Stimulated activated CD4-positive, alpha-beta T cell treated with anti-CD3 and anti-CD28 coated beads, Interleukin-15, amount 100 ng/mL, for 48 hours (primary cell): Measurements from ENCODE around the gene SPANXB1.
"Not testable (repeated sequence)": the region's sequence is repeated elsewhere in the genome, so short reads cannot be mapped to it uniquely, and the experiment has no call there.

ENCODE experiments used
- DNase-seq, 2 donors: peaks; one replicate each; pipeline ENCODE4 v3.0.0-alpha.2; 2020; ENCODE audit warnings: low read depth in 2 of 2

SPANXB1 gene, protein sequence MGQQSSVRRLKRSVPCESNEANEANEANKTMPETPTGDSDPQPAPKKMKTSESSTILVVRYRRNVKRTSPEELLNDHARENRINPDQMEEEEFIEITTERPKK

DNA sequence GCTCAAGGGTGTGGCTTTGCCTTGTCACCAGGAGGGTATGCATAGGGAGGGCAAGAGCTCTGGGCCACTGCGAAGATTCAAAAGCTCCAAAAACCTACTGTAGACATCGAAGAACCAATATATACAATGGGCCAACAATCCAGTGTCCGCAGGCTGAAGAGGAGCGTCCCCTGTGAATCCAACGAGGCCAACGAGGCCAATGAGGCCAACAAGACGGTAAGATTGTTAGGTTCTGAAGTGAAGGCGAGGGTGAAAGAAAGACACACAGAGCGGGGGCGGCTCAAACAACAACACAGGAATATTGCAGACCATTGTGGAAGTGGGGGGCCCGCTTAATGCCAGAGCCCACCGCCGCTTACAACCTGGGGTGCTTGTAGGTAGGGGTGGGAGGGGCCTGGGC is at the start of gene SPANXB1:
TSS of gene SPANXB1 (plus strand) at position 27 of the 400 bp plus-strand sequence. CDS start at position 127, 100 bp downstream.
- DNase-seq: not testable (repeated sequence)

DNA sequence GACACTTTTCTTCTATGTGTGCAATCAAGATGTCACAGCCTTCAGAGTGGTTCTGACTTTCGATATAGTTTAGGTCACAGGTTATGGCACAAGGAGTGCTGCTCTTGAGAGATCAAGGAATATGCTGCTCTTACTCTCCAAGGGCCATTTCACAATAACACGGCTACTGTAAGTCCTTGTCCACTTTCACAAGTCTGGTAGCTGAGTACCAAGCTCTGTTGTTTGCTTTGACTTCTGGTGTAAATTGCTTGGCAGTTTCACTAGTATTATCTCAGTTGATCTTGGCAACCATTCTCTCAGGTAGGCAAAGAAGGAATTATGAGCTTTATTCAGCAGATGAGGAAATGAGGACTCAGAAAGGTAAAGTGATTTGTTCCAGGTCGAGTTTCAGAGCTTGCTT is 35.4 kb upstream of the SPANXB1 start:
- DNase-seq: no peak

DNA sequence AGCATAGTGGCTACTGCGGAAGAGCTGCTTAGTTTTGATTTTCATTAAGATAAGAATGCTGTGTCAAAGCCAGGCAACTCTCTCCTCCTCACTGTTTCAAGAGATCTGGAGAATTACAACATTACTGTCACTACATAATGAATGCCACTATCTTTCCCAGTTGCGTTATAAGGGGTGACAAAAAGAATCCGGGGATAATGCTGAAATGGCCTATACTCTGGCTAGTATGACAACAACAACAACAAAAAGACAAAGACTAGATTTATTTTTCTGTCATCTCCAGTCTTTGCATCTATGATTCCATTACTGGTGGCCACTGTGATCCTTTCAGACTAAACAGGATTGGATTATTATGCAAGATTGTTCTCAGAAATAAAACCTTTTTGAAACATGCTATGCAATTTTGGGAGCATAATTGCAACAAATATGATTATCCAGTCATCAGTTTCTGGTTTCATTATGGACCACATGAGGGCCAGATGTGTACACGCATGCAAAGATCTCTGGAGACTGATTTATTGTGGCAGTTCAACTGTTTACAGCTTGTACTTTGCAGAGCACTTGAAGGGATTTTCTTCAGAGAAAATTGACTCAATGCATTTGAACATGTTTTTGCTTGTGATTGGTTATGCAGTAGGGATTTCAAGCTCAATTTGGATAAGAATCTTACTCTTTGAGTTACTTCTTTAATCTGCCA is 31.1 kb upstream of the SPANXB1 start:
- DNase-seq: no peak

DNA sequence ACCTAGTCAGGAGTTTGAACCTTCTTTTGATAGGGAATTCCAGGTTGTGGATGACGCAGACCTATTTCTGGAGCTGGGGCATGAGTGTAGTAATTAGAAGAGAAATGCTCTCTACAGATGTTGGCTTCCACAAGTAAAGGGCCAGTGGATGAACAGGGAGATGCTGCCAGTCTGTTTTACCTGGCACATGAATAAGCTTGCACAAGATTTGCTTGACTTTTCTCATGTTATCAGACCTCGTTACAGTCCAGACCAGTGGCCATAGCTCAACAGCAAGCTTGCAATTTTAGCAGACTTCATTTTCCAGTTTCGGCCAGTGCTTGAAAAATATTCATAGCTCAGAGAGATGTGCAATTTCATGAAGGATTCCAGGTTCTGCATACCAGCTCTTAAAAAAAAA is 26.9 kb upstream of the SPANXB1 start:
- no peak for DNase-seq

DNA sequence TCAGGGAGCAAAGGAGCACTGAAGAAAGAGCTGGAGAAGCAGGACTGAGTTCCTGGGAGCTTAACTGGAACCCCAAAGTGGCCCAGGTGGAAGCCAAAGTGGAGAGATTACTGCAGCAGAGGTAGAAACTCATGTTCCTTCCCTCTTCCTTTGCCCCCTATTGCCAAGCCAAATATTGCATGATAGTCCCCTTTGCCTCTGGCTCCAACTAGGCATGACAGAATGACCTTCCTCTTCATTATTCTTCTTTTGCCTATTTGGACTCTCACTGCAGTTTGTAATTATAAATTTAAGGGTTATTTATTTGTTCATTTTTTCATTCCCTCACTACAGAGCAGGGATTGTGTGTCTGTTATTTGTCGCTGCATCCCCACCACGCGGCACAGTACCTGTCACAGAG is 22.1 kb upstream of the SPANXB1 start:
- DNase-seq: no peak

DNA sequence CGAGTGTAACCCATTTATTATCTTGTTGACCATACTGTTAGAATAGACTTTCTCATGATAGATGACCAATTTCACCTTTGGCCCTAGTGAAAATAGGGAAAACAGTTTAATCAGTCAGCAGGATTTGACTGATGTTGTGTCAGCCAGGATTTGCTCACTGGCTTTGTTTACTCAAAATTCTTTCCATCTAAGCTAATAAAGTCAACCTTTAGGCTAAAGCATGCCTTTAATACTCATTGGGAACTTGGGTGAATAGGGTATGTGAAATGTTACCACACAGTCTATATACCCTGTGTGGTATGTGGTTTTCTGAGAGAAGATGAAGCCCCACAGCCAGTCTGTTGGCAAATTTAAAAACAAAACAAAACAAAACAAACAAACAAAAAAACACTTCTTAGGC is 18.7 kb upstream of the SPANXB1 start:
- DNase-seq: no peak

DNA sequence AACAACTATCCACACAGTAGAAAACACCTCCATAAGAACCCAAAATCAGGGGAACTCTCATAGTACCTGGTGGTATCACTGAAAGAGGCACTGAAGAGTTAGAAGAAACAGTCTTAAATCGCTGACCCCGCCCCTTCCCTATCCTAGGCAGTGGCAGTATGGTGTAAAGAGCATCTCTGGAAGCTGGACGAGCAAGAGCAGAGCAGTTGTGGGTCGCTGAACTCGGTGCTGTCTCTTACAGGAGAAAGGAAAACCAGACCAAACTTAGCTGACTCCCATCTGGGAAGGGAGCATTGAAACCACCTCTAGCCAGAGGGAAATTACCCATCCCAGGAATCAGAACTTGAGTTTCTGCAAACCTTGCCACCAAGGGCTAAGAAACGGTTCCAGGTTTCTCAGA is 2.8 kb downstream of the SPANXB1 start:
- not testable (repeated sequence) for DNase-seq

DNA sequence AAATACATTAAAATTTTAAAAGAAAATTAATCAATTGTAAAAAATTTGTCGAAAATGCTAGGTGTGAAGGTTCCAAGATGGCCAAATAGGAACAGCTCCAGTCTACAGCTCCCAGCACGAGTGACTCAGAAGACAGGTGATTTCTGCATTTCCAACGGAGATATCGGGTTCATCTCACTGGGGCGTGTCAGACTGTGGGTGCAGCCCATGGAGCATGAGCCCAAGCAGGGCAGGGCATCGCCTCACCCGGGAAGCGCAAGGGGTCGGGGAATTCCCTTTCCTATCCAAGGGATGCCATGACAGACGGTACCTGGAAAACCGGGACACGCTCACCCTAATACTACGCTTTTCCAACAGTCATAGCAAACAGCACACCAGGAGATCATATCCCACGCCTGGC is 41.9 kb downstream of the SPANXB1 start:
- DNase-seq: not testable (repeated sequence)

DNA sequence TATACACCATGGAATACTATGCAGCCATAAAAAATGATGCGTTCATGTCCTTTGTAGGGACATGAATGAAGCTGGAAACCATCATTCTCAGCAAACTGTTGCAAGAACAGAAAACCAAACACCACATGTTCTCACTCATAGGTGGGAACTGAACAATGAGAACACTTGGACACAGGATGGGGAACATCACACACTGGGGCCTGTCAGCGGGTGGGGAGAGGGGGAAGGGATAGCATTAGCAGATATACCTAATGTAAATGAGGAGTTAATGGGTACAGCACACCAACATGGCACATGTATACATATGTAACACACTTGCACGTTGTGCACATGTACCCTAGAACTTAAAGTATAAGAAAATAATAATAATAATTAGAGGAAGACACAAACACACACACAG is 47.5 kb downstream of the SPANXB1 start:
- not testable (repeated sequence) for DNase-seq

DNA sequence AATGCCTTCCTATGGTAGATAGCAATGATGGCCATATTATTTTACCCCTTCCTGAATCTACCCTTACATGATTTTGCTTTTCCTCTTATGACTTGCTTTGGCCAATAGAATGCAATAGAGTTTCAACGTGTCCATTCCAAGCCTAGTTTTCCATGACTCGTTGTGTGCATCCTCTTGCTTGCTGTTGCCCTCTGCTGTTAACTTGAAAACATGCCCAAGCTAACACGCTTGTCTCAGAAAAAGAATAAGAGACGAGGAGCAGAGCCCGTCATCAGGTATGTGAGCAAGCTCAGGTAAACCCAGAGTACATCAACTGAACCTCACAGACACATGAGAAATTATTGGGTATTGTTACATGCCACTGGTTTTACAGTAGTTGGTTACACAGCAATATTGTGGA is 49.7 kb downstream of the SPANXB1 start:
- DNase-seq: not testable (repeated sequence)
